Thoracic aorta (tissue), 2 donors: ENCODE data around the gene RIMBP3C. TPM values are rescaled to one million over a fixed set of nuclear protein-coding genes. Genes with fewer than 3 reads are reported as not detected.
"Not testable (repeated sequence)": the region's sequence is repeated elsewhere in the genome, so short reads cannot be mapped to it uniquely, and the experiment has no call there.

Source experiments
- ATAC-seq: fragments of 150-250 bp; one replicate; pipeline ENCODE4 v1.8.0; 2017; ENCODE audit warnings: low read depth; ENCODE audit not compliant: insufficient number of reproducible peaks, low FRiP score
- DNase-seq: peaks from one replicate; pipeline ENCODE4 v3.0.0-alpha.2; 2020; ENCODE audit warnings: low spot score
- H3K27ac ChIP-seq, 2 donors: fragments of 200-600 bp; sonication (generic); 1 replicate in 1 of 2; 2 replicates in 1 of 2; pipeline ENCODE4 v1.5.1; 2016; ENCODE audit warnings: mild to moderate bottlenecking in 2 of 2, moderate library complexity in 2 of 2
- H3K27me3 ChIP-seq: fragments of 200-600 bp; sonication (generic); replicated peaks from 2 replicates; pipeline ENCODE4 v1.6.0; 2016; ENCODE audit warnings: mild to moderate bottlenecking; ENCODE audit not compliant: insufficient read depth
- H3K36me3 ChIP-seq: fragments of 200-600 bp; sonication (generic); one replicate; pipeline ENCODE4 v1.5.1; 2016
- H3K4me1 ChIP-seq, 2 donors: fragments of 200-600 bp; sonication (generic); 1 replicate in 1 of 2; 2 replicates in 1 of 2; pipeline versions ENCODE4 v1.5.1 to v1.6.0; 2016; ENCODE audit warnings: low read depth in 2 of 2, mild to moderate bottlenecking in 1 of 2; ENCODE audit not compliant: control insufficient read depth in 1 of 2
- H3K4me3 ChIP-seq: fragments of 200-600 bp; sonication (generic); 2 replicates; pipeline ENCODE4 v1.5.1; 2016; ENCODE audit warnings: mild to moderate bottlenecking
- H3K9me3 ChIP-seq: fragments of 200-600 bp; sonication (generic); 2 replicates; pipeline ENCODE4 v1.5.1; 2016
- CTCF ChIP-seq: fragments of 200-600 bp; sonication (generic); IDR thresholded peaks from one replicate; pipeline ENCODE4 v1.5.1; 2019; ENCODE audit warnings: antibody characterized with exemption
- total RNA-seq, 2 donors: library from RNA; depleted of rRNA; stranded (reverse); fragments of >200 nt; gene quantifications; one replicate each; pipeline versions ENCODE4 v1.1.0 to v1.2.3, GENCODE V29; 2016

The RIMBP3C gene
- total RNA-seq, 2 donors from 2014 or later, result 0.14 to 0.28 TPM

- H3K27me3 ChIP-seq, result no peaks in the 10 kb centered on the region
- no peak for DNase-seq
- TF ChIP-seq CTCF, result no peak
- H3K4me3 ChIP-seq, result peak overlapping the region; percentile 3
- no peaks in the 10 kb centered on the region for H3K9me3 ChIP-seq
- H3K4me1 ChIP-seq, result peaks cover 25 to 63% of the 10 kb centered on the region in 2 donors
- ATAC-seq, result no peak
- H3K27ac ChIP-seq, result no peak overlapping the region
- H3K36me3 ChIP-seq, result no peaks in the 10 kb centered on the region
Measured at GRCh38 chr22:21569459-21570170, 18.4 kb upstream of the RIMBP3C start.

GRCh38 chr22:21569076-21569427 is 17.8 kb upstream of the RIMBP3C start:
- not testable (repeated sequence) for H3K27ac ChIP-seq, H3K9me3 ChIP-seq, DNase-seq, H3K27me3 ChIP-seq, H3K36me3 ChIP-seq, ATAC-seq
- H3K4me3 ChIP-seq, result peak overlapping the region; percentile 95
- peaks cover 25 to 58% of the 10 kb centered on the region in 2 donors for H3K4me1 ChIP-seq

GRCh38 chr22:21568347-21569075 is 17.2 kb upstream of the RIMBP3C start:
- Histone ChIP-seq H3K4me1 (peaks cover 25 to 52% of the 10 kb centered on the region in 2 donors), H3K4me3 (peak overlapping the region; percentile 95), H3K27me3 (no peaks in the 10 kb centered on the region), H3K9me3 (no peaks in the 10 kb centered on the region), H3K27ac (peak overlapping the region; percentile 79 to 85), H3K36me3 (no peaks in the 10 kb centered on the region)
- no peak for DNase-seq
- no peak for TF ChIP-seq CTCF
- ATAC-seq, result no peak

GRCh38 chr22:21567456-21568346 is 16.4 kb upstream of the RIMBP3C start, which contains the start of gene UBE2L3:
UBE2L3 (plus strand) TSS chr22:21567714; CDS start chr22:21567745, 31 bp downstream.
- peak; percentile 82 for ATAC-seq

More at GRCh38 chr22:21567456-21568346, 16.4 kb upstream of the RIMBP3C start, which contains the start of gene UBE2L3:
- DNase-seq, result peak; percentile 56
- peak within 1 kb of the TSS; percentile 79 to 85 for H3K27ac ChIP-seq
- H3K36me3 ChIP-seq, result no peaks in the 10 kb centered on the region
- TF ChIP-seq CTCF, result no peak
- no peaks in the 10 kb centered on the region for H3K9me3 ChIP-seq
- H3K4me1 ChIP-seq, result peaks cover 25 to 44% of the 10 kb centered on the region in 2 donors
- H3K4me3 ChIP-seq, result peak within 1 kb of the TSS; percentile 95
- no peaks in the 10 kb centered on the region for H3K27me3 ChIP-seq
